ENCODE data around the gene UBR3. TPM values are rescaled to one million over a fixed set of nuclear protein-coding genes. Genes with fewer than 3 reads are reported as not detected.
"Not testable (repeated sequence)": the region's sequence is repeated elsewhere in the genome, so short reads cannot be mapped to it uniquely, and the experiment has no call there.

Gene UBR3
- total RNA-seq, 1 donor from 2014 or later, result 47.7 TPM

GRCh38 chr2:169839954-169840746 is 12.9 kb downstream of the UBR3 start:
- no peak for TF ChIP-seq CTCF (IDR thresholded peaks at IDR 0.05; ENCODE audit: unreplicated experiment)
- Mint-ChIP-seq H3K4me1 (peaks cover 24% of the 10 kb centered on the region), H3K9me3 (peaks cover 4% of the 10 kb centered on the region), H3K27ac (peak overlapping the region; percentile 84), H3K36me3 (peaks cover 8% of the 10 kb centered on the region), H3K4me3 (no peak overlapping the region), H3K27me3 (ENCODE audit: low read depth) (no peaks in the 10 kb centered on the region)
- no peak for DNase-seq (ENCODE audit: low spot score in 2 of 2, unreplicated experiment in 2 of 2)

GRCh38 chr2:169840747-169841142 is 13.5 kb downstream of the UBR3 start:
- no peak for TF ChIP-seq CTCF (IDR thresholded peaks at IDR 0.05; ENCODE audit: unreplicated experiment)
- Mint-ChIP-seq H3K36me3 (peaks cover 8% of the 10 kb centered on the region), H3K4me1 (peaks cover 24% of the 10 kb centered on the region), H3K27ac (peak overlapping the region; percentile 84), H3K4me3 (no peak overlapping the region), H3K27me3 (ENCODE audit: low read depth) (no peaks in the 10 kb centered on the region), H3K9me3 (peaks cover 4% of the 10 kb centered on the region)
- no peak for DNase-seq (ENCODE audit: low spot score in 2 of 2, unreplicated experiment in 2 of 2)

- H3K27ac Mint-ChIP-seq; H3K27me3 Mint-ChIP-seq (ENCODE audit: low read depth); H3K9me3 Mint-ChIP-seq; H3K4me3 Mint-ChIP-seq; DNase-seq (ENCODE audit: low spot score in 2 of 2, unreplicated experiment in 2 of 2): not testable (repeated sequence)
- peaks cover 24% of the 10 kb centered on the region for H3K4me1 Mint-ChIP-seq
- peaks cover 11% of the 10 kb centered on the region for H3K36me3 Mint-ChIP-seq
Observed at GRCh38 chr2:169841625-169842024, 14.4 kb downstream of the UBR3 start.

GRCh38 chr2:169845016-169845415 is 17.8 kb downstream of the UBR3 start:
- Mint-ChIP-seq H3K36me3 (peaks cover 17% of the 10 kb centered on the region), H3K9me3 (peaks cover 5% of the 10 kb centered on the region), H3K27ac (no peak overlapping the region), H3K27me3 (ENCODE audit: low read depth) (no peaks in the 10 kb centered on the region), H3K4me1 (peaks cover 12% of the 10 kb centered on the region), H3K4me3 (no peak overlapping the region)
- TF ChIP-seq CTCF (IDR thresholded peaks at IDR 0.05; ENCODE audit: unreplicated experiment), result no peak
- no peak for DNase-seq (ENCODE audit: low spot score in 2 of 2, unreplicated experiment in 2 of 2)

GRCh38 chr2:169848959-169849693 is 21.9 kb downstream of the UBR3 start:
- H3K27me3 Mint-ChIP-seq (ENCODE audit: low read depth); H3K4me1 Mint-ChIP-seq; DNase-seq (ENCODE audit: low spot score in 2 of 2, unreplicated experiment in 2 of 2); H3K27ac Mint-ChIP-seq; H3K9me3 Mint-ChIP-seq; H3K4me3 Mint-ChIP-seq: not testable (repeated sequence)
- H3K36me3 Mint-ChIP-seq, result peaks cover 23% of the 10 kb centered on the region

- Mint-ChIP-seq H3K27ac (no peak overlapping the region), H3K36me3 (peaks cover 22% of the 10 kb centered on the region)
- TF ChIP-seq CTCF (IDR thresholded peaks at IDR 0.05; ENCODE audit: unreplicated experiment), result no peak
Observed at GRCh38 chr2:169849710-169850109, 22.5 kb downstream of the UBR3 start.

More at GRCh38 chr2:169849710-169850109, 22.5 kb downstream of the UBR3 start:
- Mint-ChIP-seq H3K27me3 (ENCODE audit: low read depth) (no peaks in the 10 kb centered on the region), H3K4me1 (peaks cover 4% of the 10 kb centered on the region), H3K4me3 (no peak overlapping the region), H3K9me3 (peaks cover 5% of the 10 kb centered on the region)
- no peak for DNase-seq (ENCODE audit: low spot score in 2 of 2, unreplicated experiment in 2 of 2)
